ENCODE measurements around the gene GALNT7.

Gene GALNT7

GRCh38 chr4:173153445-173153844 lies 15.2 kb upstream of the GALNT7 start:
- no peak overlapping the region for H3K27ac ChIP-seq (ENCODE audit: low read length)
- no peaks in the 10 kb centered on the region for H3K27me3 ChIP-seq (ENCODE audit: low read depth, low read length)
- no peaks in the 10 kb centered on the region for H3K9me3 ChIP-seq (ENCODE audit: insufficient read depth, low read length)
- TF ChIP-seq EZH2phosphoT487 (IDR thresholded peaks at IDR 0.05; ENCODE audit: low read depth), result no peak
- TF ChIP-seq, protein P1, sequence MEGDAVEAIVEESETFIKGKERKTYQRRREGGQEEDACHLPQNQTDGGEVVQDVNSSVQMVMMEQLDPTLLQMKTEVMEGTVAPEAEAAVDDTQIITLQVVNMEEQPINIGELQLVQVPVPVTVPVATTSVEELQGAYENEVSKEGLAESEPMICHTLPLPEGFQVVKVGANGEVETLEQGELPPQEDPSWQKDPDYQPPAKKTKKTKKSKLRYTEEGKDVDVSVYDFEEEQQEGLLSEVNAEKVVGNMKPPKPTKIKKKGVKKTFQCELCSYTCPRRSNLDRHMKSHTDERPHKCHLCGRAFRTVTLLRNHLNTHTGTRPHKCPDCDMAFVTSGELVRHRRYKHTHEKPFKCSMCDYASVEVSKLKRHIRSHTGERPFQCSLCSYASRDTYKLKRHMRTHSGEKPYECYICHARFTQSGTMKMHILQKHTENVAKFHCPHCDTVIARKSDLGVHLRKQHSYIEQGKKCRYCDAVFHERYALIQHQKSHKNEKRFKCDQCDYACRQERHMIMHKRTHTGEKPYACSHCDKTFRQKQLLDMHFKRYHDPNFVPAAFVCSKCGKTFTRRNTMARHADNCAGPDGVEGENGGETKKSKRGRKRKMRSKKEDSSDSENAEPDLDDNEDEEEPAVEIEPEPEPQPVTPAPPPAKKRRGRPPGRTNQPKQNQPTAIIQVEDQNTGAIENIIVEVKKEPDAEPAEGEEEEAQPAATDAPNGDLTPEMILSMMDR (IDR thresholded peaks at IDR 0.05; ENCODE audit: low read depth, low read length), result no peak
- no peaks in the 10 kb centered on the region for H3K79me2 ChIP-seq (ENCODE audit: low read length)
- H3K4me3 ChIP-seq (ENCODE audit: low read length), result no peak overlapping the region
- H3K36me3 ChIP-seq (replicated peaks; ENCODE audit: low read depth, low read length), result no peaks in the 10 kb centered on the region
- peaks cover 4% of the 10 kb centered on the region for H3K4me1 ChIP-seq (ENCODE audit: low read length)
- H2AFZ ChIP-seq (ENCODE audit: low read depth, low read length), result no peak overlapping the region
- no peak overlapping the region for H3K9ac ChIP-seq (ENCODE audit: low read length)
- H3K4me2 ChIP-seq (ENCODE audit: low read length), result no peak overlapping the region
- H4K20me1 ChIP-seq (ENCODE audit: insufficient read depth, low read length), result no peaks in the 10 kb centered on the region

DNA sequence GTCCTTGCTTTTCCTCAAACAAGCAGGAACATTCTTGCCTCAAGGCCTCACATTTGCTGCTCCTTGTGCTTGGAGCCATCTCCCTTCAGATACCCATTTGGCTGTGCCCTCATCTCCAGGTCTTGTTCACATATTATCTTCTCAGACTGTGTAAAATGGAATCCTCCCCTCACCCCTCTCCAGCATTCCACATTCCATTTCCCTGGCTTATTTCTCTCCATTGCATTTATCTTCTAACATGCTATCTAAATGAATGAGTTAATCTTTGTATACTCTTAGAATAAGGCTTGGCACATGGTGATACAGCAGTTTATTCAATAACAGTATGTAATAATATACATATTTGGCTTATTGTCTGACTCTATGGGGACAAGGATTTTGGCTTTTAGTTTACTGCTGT lies 8.8 kb upstream of the GALNT7 start:
- Histone ChIP-seq H3K27me3 (ENCODE audit: low read depth, low read length) (no peaks in the 10 kb centered on the region), H3K4me1 (ENCODE audit: low read length) (peaks cover 4% of the 10 kb centered on the region)

GRCh38 chr4:173160871-173161270 lies 7.7 kb upstream of the GALNT7 start:
- Histone ChIP-seq H3K9ac (ENCODE audit: low read length) (no peak overlapping the region), H3K27ac (ENCODE audit: low read length) (no peak overlapping the region), H2AFZ (ENCODE audit: low read depth, low read length) (no peak overlapping the region), H3K36me3 (replicated peaks; ENCODE audit: low read depth, low read length) (peaks cover 21% of the 10 kb centered on the region), H3K79me2 (ENCODE audit: low read length) (no peaks in the 10 kb centered on the region), H3K9me3 (ENCODE audit: insufficient read depth, low read length) (no peaks in the 10 kb centered on the region), H3K4me2 (ENCODE audit: low read length) (no peak overlapping the region), H3K4me1 (ENCODE audit: low read length) (peaks cover 4% of the 10 kb centered on the region), H4K20me1 (ENCODE audit: insufficient read depth, low read length) (no peaks in the 10 kb centered on the region), H3K27me3 (ENCODE audit: low read depth, low read length) (no peaks in the 10 kb centered on the region), H3K4me3 (ENCODE audit: low read length) (no peak overlapping the region)
- TF ChIP-seq, protein P1 (IDR thresholded peaks at IDR 0.05; ENCODE audit: low read depth, low read length), result no peak
- no peak for TF ChIP-seq EZH2phosphoT487 (IDR thresholded peaks at IDR 0.05; ENCODE audit: low read depth)

More for the DNA sequence above, 8.8 kb upstream of the GALNT7 start:
- H3K4me2 ChIP-seq (ENCODE audit: low read length), result no peak overlapping the region
- no peaks in the 10 kb centered on the region for H3K9me3 ChIP-seq (ENCODE audit: insufficient read depth, low read length)
- no peaks in the 10 kb centered on the region for H4K20me1 ChIP-seq (ENCODE audit: insufficient read depth, low read length)
- TF ChIP-seq, protein P1 (IDR thresholded peaks at IDR 0.05; ENCODE audit: low read depth, low read length), result no peak
- TF ChIP-seq EZH2phosphoT487 (IDR thresholded peaks at IDR 0.05; ENCODE audit: low read depth), result no peak
- H3K79me2 ChIP-seq (ENCODE audit: low read length), result no peaks in the 10 kb centered on the region
- H3K36me3 ChIP-seq (replicated peaks; ENCODE audit: low read depth, low read length), result peaks cover 16% of the 10 kb centered on the region
- no peak overlapping the region for H3K27ac ChIP-seq (ENCODE audit: low read length)
- no peak overlapping the region for H3K9ac ChIP-seq (ENCODE audit: low read length)
- H2AFZ ChIP-seq (ENCODE audit: low read depth, low read length), result no peak overlapping the region
- H3K4me3 ChIP-seq (ENCODE audit: low read length), result no peak overlapping the region

- TF ChIP-seq EZH2phosphoT487 (IDR thresholded peaks at IDR 0.05; ENCODE audit: low read depth), result no peak
- TF ChIP-seq, protein P1 (IDR thresholded peaks at IDR 0.05; ENCODE audit: low read depth, low read length), result no peak
- Histone ChIP-seq H3K27me3 (ENCODE audit: low read depth, low read length) (no peaks in the 10 kb centered on the region), H2AFZ (ENCODE audit: low read depth, low read length) (no peak overlapping the region), H3K9ac (ENCODE audit: low read length) (no peak overlapping the region), H3K36me3 (replicated peaks; ENCODE audit: low read depth, low read length) (peaks cover 21% of the 10 kb centered on the region), H3K9me3 (ENCODE audit: insufficient read depth, low read length) (no peaks in the 10 kb centered on the region), H3K79me2 (ENCODE audit: low read length) (no peaks in the 10 kb centered on the region), H3K27ac (ENCODE audit: low read length) (no peak overlapping the region), H3K4me2 (ENCODE audit: low read length) (no peak overlapping the region), H3K4me1 (ENCODE audit: low read length) (peaks cover 4% of the 10 kb centered on the region), H3K4me3 (ENCODE audit: low read length) (no peak overlapping the region), H4K20me1 (ENCODE audit: insufficient read depth, low read length) (no peaks in the 10 kb centered on the region)
These were observed 7.3 kb upstream of the GALNT7 start for GRCh38 chr4:173161311-173161710.
